K562 (cell line): Measurements from ENCODE around the gene NOSIP. TPM values are rescaled to one million over a fixed set of nuclear protein-coding genes. Genes with fewer than 3 reads are reported as not detected.

Source experiments
- ARID1B ChIP-seq: fragments of 450-650 bp; IDR thresholded peaks from 2 replicates; pipeline ENCODE4 v1.6.1; 2016; ENCODE audit warnings: antibody characterized with exemption, mild to moderate bottlenecking, inconsistent platforms
- ATF1 ChIP-seq, 2 experiments: fragments of 450-650 bp in 1 of 2; IDR thresholded peaks; 2 replicates each; pipeline ENCODE4 v1.6.1; 2016; ENCODE audit warnings: missing compliant biosample characterization in 1 of 2, missing genetic modification characterization in 1 of 2
- BRD9 ChIP-seq: fragments of 450-650 bp; IDR thresholded peaks from 2 replicates; pipeline ENCODE4 v1.6.1; 2018; ENCODE audit warnings: low read depth; ENCODE audit not compliant: partially characterized antibody
- CC2D1A ChIP-seq: fragments of 450-650 bp; IDR thresholded peaks from 2 replicates; pipeline ENCODE4 v1.6.1; 2017; ENCODE audit warnings: mild to moderate bottlenecking
- CEBPB ChIP-seq: fragments of 450-650 bp; IDR thresholded peaks from 2 replicates; pipeline ENCODE4 v1.6.1; 2016; ENCODE audit warnings: missing genetic modification characterization, missing compliant biosample characterization
- CHD1 ChIP-seq: fragments of 200-600 bp; sonication (generic); IDR thresholded peaks from one replicate; pipeline ENCODE4 v1.6.1; 2012; ENCODE audit warnings: mild to moderate bottlenecking, moderate library complexity, low read length, inconsistent platforms
- EGR1 ChIP-seq: fragments of 450-650 bp; conservative IDR thresholded peaks from 2 replicates; pipeline ENCODE4 v1.6.1; 2017; ENCODE audit warnings: mild to moderate bottlenecking
- FOXK2 ChIP-seq, 2 experiments: fragments of 450-650 bp; IDR thresholded peaks in 1 of 2; conservative IDR thresholded peaks in 1 of 2; 2 replicates each; pipeline ENCODE4 v1.6.1; 2016; ENCODE audit warnings: low read depth in 2 of 2, mild to moderate bottlenecking in 1 of 2
- FOXM1 ChIP-seq, 2 experiments: fragments of 450-650 bp in 1 of 2; sonication (generic) in 1 of 2; formaldehyde crosslinking in 1 of 2; IDR thresholded peaks; 2 replicates each; pipeline versions ENCODE4 v1.6.1 to v1.9.0; 2017 to 2022; ENCODE audit warnings: low read depth in 2 of 2, mild to moderate bottlenecking in 2 of 2, missing genetic modification reagents in 1 of 2, moderate library complexity in 1 of 2
- HCFC1 ChIP-seq: IDR thresholded peaks from 2 replicates; pipeline ENCODE4 v1.6.1; 2012; ENCODE audit warnings: low read depth, low read length, improper control_type of control experiment
- JUNB ChIP-seq: fragments of 450-650 bp; formaldehyde crosslinking; conservative IDR thresholded peaks from 2 replicates; pipeline ENCODE4 v1.4.0; 2020; ENCODE audit warnings: mild to moderate bottlenecking
- MECOM ChIP-seq: fragments of 250-450 bp; sonication (Bioruptor Pico); IDR thresholded peaks from 2 replicates; pipeline ENCODE4 v1.8.0; 2022; ENCODE audit warnings: inconsistent platforms
- NFXL1 ChIP-seq: fragments of 450-650 bp; formaldehyde crosslinking; IDR thresholded peaks from 2 replicates; pipeline ENCODE4 v1.4.0; 2021; ENCODE audit warnings: mild to moderate bottlenecking
- RAD21 ChIP-seq, 2 experiments: fragments of 250-450 bp in 1 of 2; fragments of 450-650 bp in 1 of 2; sonication (Bioruptor Pico) in 1 of 2; formaldehyde crosslinking in 1 of 2; IDR thresholded peaks in 1 of 2; conservative IDR thresholded peaks in 1 of 2; 2 replicates each; pipeline versions ENCODE4 v1.4.0 to v1.8.0; 2020 to 2022; ENCODE audit warnings: mild to moderate bottlenecking in 2 of 2, moderate library complexity in 1 of 2
- RB1 ChIP-seq: fragments of 450-650 bp; IDR thresholded peaks from 2 replicates; pipeline ENCODE4 v1.6.1; 2017; ENCODE audit warnings: low read depth, mild to moderate bottlenecking
- RCOR1 ChIP-seq, 2 experiments: IDR thresholded peaks; 2 replicates each; pipeline ENCODE4 v1.6.1; 2012; ENCODE audit warnings: low read depth in 2 of 2, low read length in 2 of 2, borderline replicate concordance in 1 of 2, improper control_type of control experiment in 1 of 2
- TARDBP ChIP-seq: fragments of 450-650 bp; IDR thresholded peaks from 2 replicates; pipeline ENCODE4 v1.6.1; 2016
- ZNF384 ChIP-seq: IDR thresholded peaks from 2 replicates; pipeline ENCODE4 v1.6.1; 2012; ENCODE audit warnings: low read depth, low read length, improper control_type of control experiment
- ZSCAN32 ChIP-seq: fragments of 450-650 bp; formaldehyde crosslinking; IDR thresholded peaks from 2 replicates; pipeline ENCODE4 v1.4.0; 2020; ENCODE audit warnings: mild to moderate bottlenecking, moderate library complexity
- polyA plus RNA-seq, 8 experiments: library from polyadenylated mRNA; depleted of rRNA in 4 of 8; stranded (reverse) in 5 of 8; unstranded in 3 of 8; fragments of >200 nt; fragmentation: Nextera tagmentation in 2 of 8; fragmentation: Illumina TruSeq in 1 of 8; extraction: Ambion mirVana in 2 of 8; extraction: Trizol in 1 of 8; gene quantifications; 2 replicates each; pipeline versions ENCODE4 v1.2.1 to v1.2.3, GENCODE V29; 2011 to 2014; ENCODE audit warnings: inconsistent platforms in 1 of 8, missing spikeins in 1 of 8
- total RNA-seq, 7 experiments: library from RNA; depleted of rRNA in 6 of 7; stranded (reverse); fragments of >200 nt in 6 of 7; fragmentation: Illumina TruSeq in 2 of 7; extraction: Trizol in 2 of 7; gene quantifications; 2 replicates each; pipeline versions ENCODE4 v1.2.1 to v1.2.3, GENCODE V29; 2011 to 2021; ENCODE audit warnings: low replicate concordance in 1 of 7
- TF ChIP-seq, protein P1 (sequence below), 2 experiments: fragments of 450-650 bp; conservative IDR thresholded peaks; 2 replicates each; pipeline ENCODE4 v1.6.1; 2017; ENCODE audit warnings: mild to moderate bottlenecking in 2 of 2, moderate library complexity in 2 of 2
- TF ChIP-seq, protein P2 (sequence below): fragments of 450-650 bp; IDR thresholded peaks from 2 replicates; pipeline ENCODE4 v1.6.1; 2018; ENCODE audit not compliant: partially characterized antibody
- TF ChIP-seq, protein P3 (sequence below): fragments of 450-650 bp; IDR thresholded peaks from 2 replicates; pipeline ENCODE4 v1.6.1; 2016

Gene NOSIP
- total and polyA plus RNA-seq, 9 of the 15 experiments (the other 6 are each of a cell fraction or from before 2014, with no cell fraction given), result 14.4 to 153 (median 79.9) TPM

DNA sequence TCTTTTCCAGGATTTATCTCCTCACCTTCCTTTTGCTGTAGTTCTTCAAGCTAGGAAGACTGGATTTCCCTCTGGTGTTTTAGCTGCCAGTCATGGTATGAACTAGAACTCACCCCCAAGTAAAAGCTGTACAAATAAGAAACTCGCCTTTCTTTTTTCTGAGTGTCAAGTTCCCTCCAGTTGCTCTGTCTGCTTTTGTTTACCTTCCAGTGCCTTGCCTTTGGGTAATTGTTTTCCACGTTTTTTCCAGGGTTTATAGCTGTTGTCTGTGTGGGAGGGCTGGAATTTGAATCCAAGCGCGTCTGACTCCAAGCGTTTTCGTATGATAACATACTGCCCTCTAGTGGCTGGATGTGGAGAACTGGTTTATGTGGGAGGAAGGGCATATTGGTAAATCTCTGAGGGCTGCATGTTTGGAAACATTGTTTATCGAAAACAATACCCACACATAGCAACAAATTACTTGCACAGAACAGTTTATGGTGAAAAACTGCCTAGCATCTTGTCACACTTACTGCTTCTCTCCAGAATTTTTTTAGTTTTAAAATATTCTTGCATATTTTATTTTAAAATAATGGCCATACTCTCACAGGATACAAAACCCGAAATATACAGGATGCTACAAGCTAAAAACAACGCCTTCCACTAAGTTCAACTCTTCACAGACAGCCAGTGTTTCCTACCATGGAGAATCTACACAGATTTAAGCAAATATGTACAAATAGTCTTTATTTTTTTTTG is 33.4 kb downstream of the NOSIP start (continued):
- TF ChIP-seq RB1 (peak; percentile 52; the same call in 1 of the 2 replicates), BRD9 (peak; percentile 51), ARID1B (0 out of 2 replicates have a peak, but pooled peaks have one; percentile 16), HCFC1 (peak; percentile 11; the same call in 1 of the 2 replicates), CC2D1A (peak; percentile 65; the same call in 1 of the 2 replicates), EGR1 (peak; percentile 65), RAD21 (CRISPR knock-in tag; conservative IDR thresholded peaks at IDR 0.05 in 1 of 2, IDR thresholded peaks at IDR 0.05 in 1 of 2) (peak; percentile 87 to 90), CEBPB (tag) (0 out of 2 replicates have a peak, but pooled peaks have one; percentile 11), ZNF384 (peak; percentile 23), MECOM (CRISPR knock-in tag) (no peak), CHD1 (no peak), ZSCAN32 (CRISPR knock-in tag) (no peak), NFXL1 (CRISPR knock-in tag) (no peak), TARDBP (no peak), RCOR1 (IDR thresholded peaks at IDR 0.05; ENCODE audit: borderline replicate concordance in 1 of 2, low read depth in 2 of 2, low read length in 2 of 2) (0 out of 4 replicates have a peak, but pooled peaks of 1 of the 2 experiments have one; percentile 31), FOXM1 (IDR thresholded peaks at IDR 0.05; ENCODE audit: low read depth) (peak; percentile 47; the same call in 1 of the 2 replicates), FOXM1 (CRISPR knock-in tag; IDR thresholded peaks at IDR 0.05; ENCODE audit: low read depth) (no peak), ATF1 (CRISPR knock-in tag; IDR thresholded peaks at IDR 0.05) (no peak), ATF1 (tag; IDR thresholded peaks at IDR 0.05) (0 out of 2 replicates have a peak, but pooled peaks have one; percentile 42), FOXK2 (conservative IDR thresholded peaks at IDR 0.05 in 1 of 2, IDR thresholded peaks at IDR 0.05 in 1 of 2; ENCODE audit: low read depth in 2 of 2) (peak; percentile 25 to 26; a peak in 1 of 4 replicates), JUNB (no peak)
- TF ChIP-seq, protein P1, sequence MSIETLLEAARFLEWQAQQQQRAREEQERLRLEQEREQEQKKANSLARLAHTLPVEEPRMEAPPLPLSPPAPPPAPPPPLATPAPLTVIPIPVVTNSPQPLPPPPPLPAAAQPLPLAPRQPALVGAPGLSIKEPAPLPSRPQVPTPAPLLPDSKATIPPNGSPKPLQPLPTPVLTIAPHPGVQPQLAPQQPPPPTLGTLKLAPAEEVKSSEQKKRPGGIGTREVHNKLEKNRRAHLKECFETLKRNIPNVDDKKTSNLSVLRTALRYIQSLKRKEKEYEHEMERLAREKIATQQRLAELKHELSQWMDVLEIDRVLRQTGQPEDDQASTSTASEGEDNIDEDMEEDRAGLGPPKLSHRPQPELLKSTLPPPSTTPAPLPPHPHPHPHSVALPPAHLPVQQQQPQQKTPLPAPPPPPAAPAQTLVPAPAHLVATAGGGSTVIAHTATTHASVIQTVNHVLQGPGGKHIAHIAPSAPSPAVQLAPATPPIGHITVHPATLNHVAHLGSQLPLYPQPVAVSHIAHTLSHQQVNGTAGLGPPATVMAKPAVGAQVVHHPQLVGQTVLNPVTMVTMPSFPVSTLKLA (conservative IDR thresholded peaks at IDR 0.05), result peak in 1 of 2 experiments; percentile 49; a peak in 1 of 4 replicates
- TF ChIP-seq, protein P2, sequence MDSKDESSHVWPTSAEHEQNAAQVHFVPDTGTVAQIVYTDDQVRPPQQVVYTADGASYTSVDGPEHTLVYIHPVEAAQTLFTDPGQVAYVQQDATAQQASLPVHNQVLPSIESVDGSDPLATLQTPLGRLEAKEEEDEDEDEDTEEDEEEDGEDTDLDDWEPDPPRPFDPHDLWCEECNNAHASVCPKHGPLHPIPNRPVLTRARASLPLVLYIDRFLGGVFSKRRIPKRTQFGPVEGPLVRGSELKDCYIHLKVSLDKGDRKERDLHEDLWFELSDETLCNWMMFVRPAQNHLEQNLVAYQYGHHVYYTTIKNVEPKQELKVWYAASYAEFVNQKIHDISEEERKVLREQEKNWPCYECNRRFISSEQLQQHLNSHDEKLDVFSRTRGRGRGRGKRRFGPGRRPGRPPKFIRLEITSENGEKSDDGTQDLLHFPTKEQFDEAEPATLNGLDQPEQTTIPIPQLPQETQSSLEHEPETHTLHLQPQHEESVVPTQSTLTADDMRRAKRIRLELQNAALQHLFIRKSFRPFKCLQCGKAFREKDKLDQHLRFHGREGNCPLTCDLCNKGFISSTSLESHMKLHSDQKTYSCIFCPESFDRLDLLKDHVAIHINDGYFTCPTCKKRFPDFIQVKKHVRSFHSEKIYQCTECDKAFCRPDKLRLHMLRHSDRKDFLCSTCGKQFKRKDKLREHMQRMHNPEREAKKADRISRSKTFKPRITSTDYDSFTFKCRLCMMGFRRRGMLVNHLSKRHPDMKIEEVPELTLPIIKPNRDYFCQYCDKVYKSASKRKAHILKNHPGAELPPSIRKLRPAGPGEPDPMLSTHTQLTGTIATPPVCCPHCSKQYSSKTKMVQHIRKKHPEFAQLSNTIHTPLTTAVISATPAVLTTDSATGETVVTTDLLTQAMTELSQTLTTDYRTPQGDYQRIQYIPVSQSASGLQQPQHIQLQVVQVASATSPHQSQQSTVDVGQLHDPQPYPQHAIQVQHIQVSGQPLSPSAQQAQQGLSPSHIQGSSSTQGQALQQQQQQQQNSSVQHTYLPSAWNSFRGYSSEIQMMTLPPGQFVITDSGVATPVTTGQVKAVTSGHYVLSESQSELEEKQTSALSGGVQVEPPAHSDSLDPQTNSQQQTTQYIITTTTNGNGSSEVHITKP, result peak; percentile 91
- TF ChIP-seq, protein P3, sequence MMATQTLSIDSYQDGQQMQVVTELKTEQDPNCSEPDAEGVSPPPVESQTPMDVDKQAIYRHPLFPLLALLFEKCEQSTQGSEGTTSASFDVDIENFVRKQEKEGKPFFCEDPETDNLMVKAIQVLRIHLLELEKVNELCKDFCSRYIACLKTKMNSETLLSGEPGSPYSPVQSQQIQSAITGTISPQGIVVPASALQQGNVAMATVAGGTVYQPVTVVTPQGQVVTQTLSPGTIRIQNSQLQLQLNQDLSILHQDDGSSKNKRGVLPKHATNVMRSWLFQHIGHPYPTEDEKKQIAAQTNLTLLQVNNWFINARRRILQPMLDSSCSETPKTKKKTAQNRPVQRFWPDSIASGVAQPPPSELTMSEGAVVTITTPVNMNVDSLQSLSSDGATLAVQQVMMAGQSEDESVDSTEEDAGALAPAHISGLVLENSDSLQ, result peak; percentile 71
